K562 (cell line): ENCODE data around the gene GPR3. TPM values are rescaled to one million over a fixed set of nuclear protein-coding genes. Genes with fewer than 3 reads are reported as not detected.

Experiments used
- ATAC-seq: fragments of 200-7000 bp; cut with Tn5 transposase; 3 replicates; pipeline ENCODE4 v1.9.1; 2020; ENCODE audit warnings: moderate library complexity
- BruUV-seq: library from RNA; stranded (reverse); fragments of 400-500 nt; replicated peaks from 2 replicates; lab custom pipeline; 2021; lab: Mats Ljungman, UMichigan
- CTCF ChIA-PET: fragments of 300-600 bp; formaldehyde crosslinking; extraction: SDS; loops from one replicate; lab custom pipeline; 2021; ENCODE audit warnings: low intra/inter-chr PET ratio; lab: Yijun Ruan, JAX
- POLR2A ChIA-PET: fragments of 300-600, 350-650 bp; sonication (Branson Sonifier 250); formaldehyde crosslinking; extraction: SDS; loops from one replicate; lab custom pipeline; 2021; ENCODE audit warnings: antibody characterized with exemption, inconsistent platforms; lab: Yijun Ruan, JAX
- DNase-seq, 4 experiments: peaks; one replicate each; pipeline versions ENCODE4 v3.0.0 to v3.0.0-alpha.2; 2011 to 2018; ENCODE audit warnings: low spot score in 3 of 4, mixed read lengths in 3 of 4; ENCODE audit errors: extremely low read depth in 1 of 4
- FAIRE-seq: peaks from 2 replicates; lab custom pipeline; 2011; peaks lifted over from hg19 to GRCh38; lab: Jason Lieb, UNC
- H2AFZ ChIP-seq: 2 replicates; pipeline ENCODE4 v1.6.0; 2011; ENCODE audit warnings: low read depth, low read length, control low read depth, inconsistent platforms
- H3K27ac ChIP-seq: fragments of 200-600 bp; 3 replicates; pipeline ENCODE4 v1.8.0; 2011; ENCODE audit warnings: low read depth, mild to moderate bottlenecking, control low read depth, inconsistent platforms, low read length, moderate library complexity, mixed read lengths; ENCODE audit errors: extremely low read depth
- H3K27me3 ChIP-seq, 2 experiments: fragments of 300-600 bp in 1 of 2; 2 replicates in 1 of 2; 3 replicates in 1 of 2; pipeline versions ENCODE4 v1.6.0 to v1.8.0; 2011; ENCODE audit warnings: inconsistent platforms in 2 of 2, low read length in 2 of 2, mild to moderate bottlenecking in 1 of 2, mixed read lengths in 1 of 2, moderate library complexity in 1 of 2; ENCODE audit not compliant: control insufficient read depth in 2 of 2, insufficient read depth in 2 of 2
- H3K36me3 ChIP-seq: fragments of 300-600 bp; 3 replicates; pipeline ENCODE4 v1.8.0; 2011; ENCODE audit warnings: mild to moderate bottlenecking, low read length, inconsistent platforms; ENCODE audit not compliant: control insufficient read depth, insufficient read depth
- H3K4me1 ChIP-seq, 2 experiments: fragments of 200-600 bp in 1 of 2; replicated peaks in 1 of 2; 2 replicates in 1 of 2; 3 replicates in 1 of 2; pipeline versions ENCODE4 v1.5.1 to v1.8.0; 2011; ENCODE audit warnings: inconsistent platforms in 2 of 2, low read length in 2 of 2, mild to moderate bottlenecking in 1 of 2, mixed read lengths in 1 of 2, moderate library complexity in 1 of 2; ENCODE audit not compliant: control insufficient read depth in 2 of 2, insufficient read depth in 2 of 2
- H3K4me2 ChIP-seq: 2 replicates; pipeline ENCODE4 v1.6.1; 2011; ENCODE audit warnings: low read length, control low read depth, inconsistent platforms, mixed read lengths; ENCODE audit not compliant: insufficient read depth
- H3K4me3 ChIP-seq: fragments of 200-600 bp; sonication (generic), shearing (Covaris generic); 2 replicates; pipeline ENCODE4 v1.5.1; 2016; ENCODE audit warnings: control low read depth, inconsistent platforms
- H3K79me2 ChIP-seq: fragments of 200-600 bp; 3 replicates; pipeline ENCODE4 v1.8.0; 2011; ENCODE audit warnings: low read length, inconsistent platforms; ENCODE audit not compliant: control insufficient read depth, insufficient read depth
- H3K9ac ChIP-seq, 2 experiments: 2 replicates each; pipeline versions ENCODE4 v1.6.0 to v1.6.1; 2011; ENCODE audit warnings: low read depth in 2 of 2, low read length in 2 of 2, control low read depth in 1 of 2, inconsistent platforms in 1 of 2, mild to moderate bottlenecking in 1 of 2, mixed read lengths in 1 of 2; ENCODE audit not compliant: insufficient read depth in 1 of 2
- H3K9me1 ChIP-seq: one replicate; pipeline ENCODE4 v1.6.0; 2011; ENCODE audit warnings: inconsistent platforms, mild to moderate bottlenecking, low read length, moderate library complexity; ENCODE audit not compliant: control insufficient read depth, insufficient read depth
- H3K9me3 ChIP-seq: replicated peaks from 2 replicates; pipeline ENCODE4 v1.5.1; 2011; ENCODE audit warnings: low read depth, low read length, inconsistent platforms; ENCODE audit not compliant: control insufficient read depth, insufficient read depth
- H4K20me1 ChIP-seq: replicated peaks from 2 replicates; pipeline ENCODE4 v1.6.1; 2011; ENCODE audit warnings: low read length, inconsistent platforms, mixed read lengths; ENCODE audit not compliant: control insufficient read depth, insufficient read depth
- ATF1 ChIP-seq, 2 experiments: fragments of 450-650 bp in 1 of 2; IDR thresholded peaks; 2 replicates each; pipeline ENCODE4 v1.6.1; 2016; ENCODE audit warnings: missing compliant biosample characterization in 1 of 2, missing genetic modification characterization in 1 of 2
- ATF7 ChIP-seq: fragments of 450-650 bp; IDR thresholded peaks from 2 replicates; pipeline ENCODE4 v1.7.1; 2014; ENCODE audit warnings: mild to moderate bottlenecking, moderate library complexity
- HMGN3 ChIP-seq: IDR thresholded peaks from 2 replicates; pipeline ENCODE4 v1.6.1; 2011; ENCODE audit warnings: borderline replicate concordance, low read depth, mild to moderate bottlenecking, mixed read lengths, low read length; ENCODE audit not compliant: insufficient read length; ENCODE audit errors: extremely low read depth
- KLF13 ChIP-seq: fragments of 450-650 bp; IDR thresholded peaks from 2 replicates; pipeline ENCODE4 v1.6.1; 2016; ENCODE audit warnings: missing genetic modification characterization, low read depth, mild to moderate bottlenecking, missing compliant biosample characterization, moderate library complexity, borderline replicate concordance
- L3MBTL2 ChIP-seq: fragments of 450-650 bp; IDR thresholded peaks from 2 replicates; pipeline ENCODE4 v1.6.1; 2016; ENCODE audit warnings: mild to moderate bottlenecking, moderate library complexity
- MEIS2 ChIP-seq: fragments of 450-650 bp; IDR thresholded peaks from 2 replicates; pipeline ENCODE4 v1.6.1; 2014; ENCODE audit warnings: mild to moderate bottlenecking; ENCODE audit not compliant: partially characterized antibody
- NONO ChIP-seq, 2 experiments: fragments of 200-400 bp in 1 of 2; fragments of 450-650 bp in 1 of 2; formaldehyde crosslinking in 1 of 2; IDR thresholded peaks; 2 replicates each; pipeline ENCODE4 v1.6.1; 2017; ENCODE audit warnings: low read depth in 2 of 2, mild to moderate bottlenecking in 2 of 2, moderate library complexity in 2 of 2, low read length in 1 of 2
- POLR2G ChIP-seq: fragments of 200-400 bp; formaldehyde crosslinking; IDR thresholded peaks from 2 replicates; pipeline ENCODE4 v1.6.1; 2017; ENCODE audit warnings: low read depth, mild to moderate bottlenecking, antibody characterized with exemption, low read length, moderate library complexity
- RAD21 ChIP-seq, 2 experiments: fragments of 250-450 bp in 1 of 2; fragments of 450-650 bp in 1 of 2; sonication (Bioruptor Pico) in 1 of 2; formaldehyde crosslinking in 1 of 2; IDR thresholded peaks in 1 of 2; conservative IDR thresholded peaks in 1 of 2; 2 replicates each; pipeline versions ENCODE4 v1.4.0 to v1.8.0; 2020 to 2022; ENCODE audit warnings: mild to moderate bottlenecking in 2 of 2, moderate library complexity in 1 of 2
- SRSF9 ChIP-seq: fragments of 200-400 bp; formaldehyde crosslinking; IDR thresholded peaks from 2 replicates; pipeline ENCODE4 v1.6.1; 2017; ENCODE audit warnings: low read depth, low read length, borderline replicate concordance
- UBTF ChIP-seq, 2 experiments: IDR thresholded peaks; 2 replicates each; pipeline ENCODE4 v1.6.1; 2012; ENCODE audit warnings: improper control_type of control experiment in 2 of 2, low read depth in 2 of 2, low read length in 2 of 2, borderline replicate concordance in 1 of 2
- ZBTB7A ChIP-seq: IDR thresholded peaks from 2 replicates; pipeline ENCODE4 v1.6.1; 2011; ENCODE audit warnings: low read depth, mild to moderate bottlenecking, low read length, moderate library complexity, borderline replicate concordance; ENCODE audit not compliant: control insufficient read depth
- whole genome bisulfite sequencing: fragments of 100-300 bp; shearing (Covaris generic); methylation state at CpG from one replicate; pipeline ENCODE4 v1.1.6; 2016; ENCODE audit warnings: low coverage, mixed read lengths; ENCODE audit not compliant: insufficient coverage; ENCODE audit errors: missing lambda C conversion rate; 5-methylcytosine and 5-hydroxymethylcytosine counted together
- in situ Hi-C: fragments of 300-500 bp; cut with MboI; formaldehyde crosslinking; loops from 4 replicates; pipeline ENCODE4 v1.15.0; 2018; ENCODE audit warnings: inconsistent platforms, mixed read lengths
- intact Hi-C: fragments of 100-400 bp; cut with micrococcal nuclease; formaldehyde crosslinking; loops from 2 replicates; pipeline ENCODE4 v1.14.2; 2022
- polyA plus RNA-seq, 8 experiments: library from polyadenylated mRNA; depleted of rRNA in 4 of 8; stranded (reverse) in 5 of 8; unstranded in 3 of 8; fragments of >200 nt; fragmentation: Nextera tagmentation in 2 of 8; fragmentation: Illumina TruSeq in 1 of 8; extraction: Ambion mirVana in 2 of 8; extraction: Trizol in 1 of 8; gene quantifications; 2 replicates each; pipeline versions ENCODE4 v1.2.1 to v1.2.3, GENCODE V29; 2011 to 2014; ENCODE audit warnings: inconsistent platforms in 1 of 8, missing spikeins in 1 of 8
- total RNA-seq, 7 experiments: library from RNA; depleted of rRNA in 6 of 7; stranded (reverse); fragments of >200 nt in 6 of 7; fragmentation: Illumina TruSeq in 2 of 7; extraction: Trizol in 2 of 7; gene quantifications; 2 replicates each; pipeline versions ENCODE4 v1.2.1 to v1.2.3, GENCODE V29; 2011 to 2021; ENCODE audit warnings: low replicate concordance in 1 of 7
- TF ChIP-seq, protein P1 (sequence below): sonication (generic); formaldehyde crosslinking; IDR thresholded peaks from 2 replicates; pipeline ENCODE4 v1.8.0; 2022; ENCODE audit warnings: missing genetic modification reagents, mild to moderate bottlenecking, moderate library complexity, borderline replicate concordance

Gene GPR3
- total and polyA plus RNA-seq, 9 of the 15 experiments (the other 6 are each of a cell fraction or from before 2014, with no cell fraction given), result 0.24 to 11.5 (median 3.7) TPM

DNA sequence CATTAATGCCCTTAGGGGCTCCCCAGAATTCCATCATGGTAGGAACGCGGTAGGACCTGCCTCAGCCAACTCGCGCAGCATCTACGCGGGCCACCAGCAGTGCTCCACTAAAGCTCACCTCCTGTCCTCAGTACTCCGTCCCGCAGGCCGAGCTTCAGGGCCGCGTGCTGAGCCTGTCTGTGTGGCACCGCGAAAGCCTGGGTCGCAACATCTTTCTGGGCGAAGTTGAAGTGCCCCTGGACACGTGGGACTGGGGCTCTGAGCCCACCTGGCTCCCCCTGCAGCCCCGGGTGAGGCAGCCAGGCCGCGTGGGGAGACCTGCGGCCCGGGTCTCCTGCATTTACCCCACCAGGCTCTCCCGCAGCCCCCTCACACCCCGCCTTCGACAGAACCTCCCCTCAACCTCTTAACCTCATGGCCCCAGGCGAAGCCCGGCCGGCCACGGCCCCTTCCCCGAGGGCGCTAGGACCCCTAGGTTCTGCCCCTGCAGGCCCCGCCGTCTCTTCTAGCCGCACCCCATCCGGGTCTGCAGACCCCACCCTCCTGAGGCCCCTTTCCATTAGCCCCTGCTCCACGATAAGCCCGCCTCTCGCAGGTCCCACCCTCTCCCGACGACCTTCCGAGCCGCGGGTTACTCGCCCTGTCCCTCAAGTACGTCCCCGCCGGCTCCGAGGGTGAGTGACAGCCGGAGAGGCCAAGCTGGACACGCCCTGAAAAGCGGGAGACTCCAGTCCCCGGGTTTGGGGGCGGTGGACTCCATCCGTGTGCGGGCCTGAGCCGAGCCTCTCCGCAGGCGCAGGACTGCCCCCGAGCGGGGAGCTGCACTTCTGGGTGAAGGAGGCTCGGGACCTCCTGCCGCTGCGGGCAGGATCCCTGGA is 41.5 kb upstream of the GPR3 start:
- BruUV-seq, result no TSS peak
- H3K36me3 ChIP-seq, result peaks cover 5% of the 10 kb centered on the region; the same call in 2 of the 3 replicates
- 47% methylated on average over 59 of the region's 62 CpGs for WGBS
- peak; percentile 90 for ATAC-seq
- peak overlapping the region; percentile 61 for H3K4me2 ChIP-seq
- CTCF ChIA-PET, result interaction anchor here (0.5 to 1.6 kb wide), 2 partner anchors 51 to 131 kb away, joined by 3 to 8 read pairs; no protein-coding TSS in a partner anchor
- H3K79me2 ChIP-seq, result no peaks in the 10 kb centered on the region
- H3K27ac ChIP-seq, result peak overlapping the region; percentile 54; the same call in 2 of the 3 replicates
- POLR2A ChIA-PET, result interaction anchor here (0.9 to 4.4 kb wide), 7 partner anchors 9 to 24 kb away, joined by 3 to 19 read pairs (median 9); partner anchors contain the start of genes MAP3K6 and SYTL1
- FAIRE-seq, result peak; percentile 86
- peak; percentile 88 to 95 (median 93) for DNase-seq
- in situ Hi-C loops, result no loop called here
- H2AFZ ChIP-seq, result peak overlapping the region; percentile 96
- H3K27me3 ChIP-seq, result no peaks in the 10 kb centered on the region
- intact Hi-C loops, result no loop called here
- peak overlapping the region; percentile 47 to 90; a peak in 3 of 4 replicates for H3K9ac ChIP-seq
- H3K4me3 ChIP-seq, result no peak overlapping the region
- H4K20me1 ChIP-seq, result no peaks in the 10 kb centered on the region
- peaks cover 15 to 47% of the 10 kb centered on the region in 2 experiments; a peak in 4 of 5 replicates for H3K4me1 ChIP-seq
- no peaks in the 10 kb centered on the region for H3K9me1 ChIP-seq
- no peaks in the 10 kb centered on the region for H3K9me3 ChIP-seq
- peak; percentile 60 for TF ChIP-seq HMGN3
- TF ChIP-seq KLF13 (tag), result peak; percentile 37; the same call in 1 of the 2 replicates
- 0 out of 4 replicates have a peak, but pooled peaks have one; percentile 24 to 43 for TF ChIP-seq UBTF (IDR thresholded peaks at IDR 0.05; ENCODE audit: borderline replicate concordance in 1 of 2, low read depth in 2 of 2, low read length in 2 of 2)
- peak in 1 of 2 experiments; percentile 67; a peak in 2 of 4 replicates for TF ChIP-seq RAD21 (CRISPR knock-in tag; conservative IDR thresholded peaks at IDR 0.05 in 1 of 2, IDR thresholded peaks at IDR 0.05 in 1 of 2)
- peak in 1 of 2 experiments; percentile 46; a peak in 1 of 4 replicates for TF ChIP-seq NONO (IDR thresholded peaks at IDR 0.05; ENCODE audit: low read depth in 2 of 2, low read length in 1 of 2)
- peak; percentile 57; the same call in 1 of the 2 replicates for TF ChIP-seq ZBTB7A
- TF ChIP-seq ATF1 (CRISPR knock-in tag; IDR thresholded peaks at IDR 0.05), result no peak
- peak; percentile 20; the same call in 1 of the 2 replicates for TF ChIP-seq ATF1 (tag; IDR thresholded peaks at IDR 0.05)
- peak; percentile 75 for TF ChIP-seq MEIS2
- peak; percentile 63; the same call in 1 of the 2 replicates for TF ChIP-seq ATF7
- TF ChIP-seq, protein P1, sequence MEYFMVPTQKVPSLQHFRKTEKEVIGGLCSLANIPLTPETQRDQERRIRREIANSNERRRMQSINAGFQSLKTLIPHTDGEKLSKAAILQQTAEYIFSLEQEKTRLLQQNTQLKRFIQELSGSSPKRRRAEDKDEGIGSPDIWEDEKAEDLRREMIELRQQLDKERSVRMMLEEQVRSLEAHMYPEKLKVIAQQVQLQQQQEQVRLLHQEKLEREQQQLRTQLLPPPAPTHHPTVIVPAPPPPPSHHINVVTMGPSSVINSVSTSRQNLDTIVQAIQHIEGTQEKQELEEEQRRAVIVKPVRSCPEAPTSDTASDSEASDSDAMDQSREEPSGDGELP (CRISPR knock-in tag), result peak; percentile 15; the same call in 1 of the 2 replicates
- peak; percentile 66; the same call in 1 of the 2 replicates for TF ChIP-seq L3MBTL2
- TF ChIP-seq SRSF9, result no peak
- TF ChIP-seq POLR2G, result peak; percentile 73
